Middle frontal gyrus (tissue), 1 donor: ENCODE results near the gene RPTOR.

Experiments
- DNase-seq: peaks from one replicate; pipeline ENCODE4 v3.0.0-alpha.2; 2015; ENCODE audit warnings: low spot score; ENCODE audit errors: extremely low spot score

RPTOR gene

GRCh38 chr17:80843741-80844156 lies 299.1 kb downstream of the RPTOR start:
- no peak for DNase-seq

DNA sequence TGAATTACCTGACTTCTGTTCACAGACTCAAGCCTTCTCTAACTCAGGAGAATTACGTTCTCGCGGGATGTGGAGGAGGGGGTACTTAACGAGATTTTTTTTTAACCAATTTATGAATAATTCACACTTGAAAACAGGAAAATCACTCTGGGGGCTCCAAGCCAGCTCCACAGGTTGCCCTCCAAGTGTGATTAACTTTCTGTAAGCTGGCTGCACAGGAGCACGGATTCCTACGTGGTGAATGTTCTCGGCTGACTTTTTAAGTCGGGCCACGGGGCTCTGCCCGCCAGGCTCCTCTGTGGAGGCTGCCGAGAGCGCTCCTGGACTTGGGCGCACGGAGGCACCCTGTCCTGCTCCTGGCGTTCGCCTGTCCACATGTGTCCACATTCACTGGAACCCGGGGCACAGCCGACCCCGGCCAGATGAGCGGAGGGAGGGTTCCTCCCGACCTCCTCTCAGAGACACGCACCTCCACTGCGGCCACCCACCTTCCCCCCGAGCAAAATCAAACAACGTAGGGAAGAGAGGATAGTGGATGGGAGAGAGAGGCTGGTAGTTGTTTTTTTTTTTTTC lies 299.9 kb downstream of the RPTOR start:
- no peak for DNase-seq

GRCh38 chr17:80845069-80845862 lies 300.6 kb downstream of the RPTOR start:
- DNase-seq = no peak

GRCh38 chr17:80845863-80846671 lies 301.4 kb downstream of the RPTOR start:
- DNase-seq = no peak

GRCh38 chr17:80846932-80847331 lies 302.3 kb downstream of the RPTOR start:
- no peak for DNase-seq

DNA sequence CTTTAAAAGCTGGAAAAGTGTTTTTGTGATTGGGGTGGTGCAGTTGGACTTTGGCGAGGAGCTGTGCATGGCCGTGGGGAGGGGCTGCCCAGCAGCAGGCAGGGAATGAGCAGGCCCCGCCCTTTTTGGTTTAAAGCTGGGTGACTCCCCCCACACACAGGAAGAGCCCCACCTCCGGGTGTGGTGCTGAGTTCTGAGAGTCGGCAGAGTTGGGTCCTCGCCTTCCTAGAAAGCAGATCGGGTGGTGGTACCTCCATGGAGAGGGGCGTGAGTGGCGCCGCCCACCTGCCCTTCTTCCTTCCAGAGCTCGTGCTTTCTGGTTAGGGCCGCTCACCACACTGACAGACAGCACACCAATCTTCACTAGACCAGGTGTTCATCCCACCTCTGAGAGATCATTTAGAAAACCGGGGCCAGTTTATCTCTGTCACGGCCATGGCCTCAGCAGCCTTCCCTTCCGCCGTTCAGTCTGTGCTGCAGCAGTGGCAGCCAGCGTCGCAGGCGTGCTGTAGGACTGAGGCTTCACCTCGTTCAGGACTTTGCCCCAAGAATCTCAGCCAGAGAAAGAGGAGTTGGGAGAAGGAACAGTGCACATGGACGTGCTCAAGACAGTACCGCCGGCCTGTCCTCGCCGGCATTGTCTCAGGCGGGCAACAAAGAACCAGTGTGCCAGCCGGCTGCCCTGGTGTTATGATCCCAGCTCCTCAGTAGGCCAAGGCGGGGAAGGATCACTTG lies 303.0 kb downstream of the RPTOR start:
- DNase-seq = no peak

GRCh38 chr17:80848449-80849102 lies 303.9 kb downstream of the RPTOR start:
- DNase-seq = no peak

GRCh38 chr17:80849119-80849518 lies 304.5 kb downstream of the RPTOR start:
- no peak for DNase-seq

DNA sequence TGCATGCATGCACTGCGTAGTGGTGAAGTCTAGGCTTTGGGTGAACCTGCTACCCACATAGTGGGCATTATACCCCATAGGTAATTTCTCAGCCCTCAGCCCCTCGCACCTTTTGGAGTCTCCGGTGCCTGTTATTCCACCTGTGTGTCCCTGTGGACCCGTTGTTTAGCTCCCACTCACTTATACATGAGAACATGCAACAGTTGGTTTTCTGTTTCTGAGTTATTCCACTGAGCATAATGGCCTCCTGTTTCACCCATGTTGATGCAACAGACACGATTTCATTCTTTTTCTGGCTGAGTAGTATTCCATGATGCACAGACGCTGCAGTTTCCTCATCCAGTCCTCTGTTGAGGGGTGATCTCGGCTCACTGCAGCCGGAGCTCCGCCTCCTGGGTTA lies 305.5 kb downstream of the RPTOR start:
- DNase-seq = no peak

DNA sequence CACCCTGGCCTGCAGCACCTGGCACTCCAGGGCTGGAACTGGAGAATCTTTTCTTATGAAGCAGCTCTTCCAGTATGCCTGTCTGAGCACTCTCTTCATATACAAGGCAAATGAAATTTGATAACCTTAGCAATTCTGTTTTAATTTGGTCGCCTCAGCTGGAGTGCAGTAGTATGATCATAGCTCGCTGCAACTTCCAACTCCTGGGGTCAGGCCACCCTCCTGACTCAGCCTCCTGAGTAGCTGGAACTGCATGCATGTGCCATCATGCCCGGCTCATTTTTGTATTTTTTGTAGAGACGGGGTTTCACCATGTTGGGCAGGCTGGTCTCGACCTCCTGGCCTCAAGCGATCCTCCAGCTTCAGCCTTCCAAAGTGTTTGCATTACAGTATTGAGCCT lies 306.2 kb downstream of the RPTOR start:
- DNase-seq = no peak

GRCh38 chr17:80851277-80851925 lies 306.8 kb downstream of the RPTOR start:
- no peak for DNase-seq

DNA sequence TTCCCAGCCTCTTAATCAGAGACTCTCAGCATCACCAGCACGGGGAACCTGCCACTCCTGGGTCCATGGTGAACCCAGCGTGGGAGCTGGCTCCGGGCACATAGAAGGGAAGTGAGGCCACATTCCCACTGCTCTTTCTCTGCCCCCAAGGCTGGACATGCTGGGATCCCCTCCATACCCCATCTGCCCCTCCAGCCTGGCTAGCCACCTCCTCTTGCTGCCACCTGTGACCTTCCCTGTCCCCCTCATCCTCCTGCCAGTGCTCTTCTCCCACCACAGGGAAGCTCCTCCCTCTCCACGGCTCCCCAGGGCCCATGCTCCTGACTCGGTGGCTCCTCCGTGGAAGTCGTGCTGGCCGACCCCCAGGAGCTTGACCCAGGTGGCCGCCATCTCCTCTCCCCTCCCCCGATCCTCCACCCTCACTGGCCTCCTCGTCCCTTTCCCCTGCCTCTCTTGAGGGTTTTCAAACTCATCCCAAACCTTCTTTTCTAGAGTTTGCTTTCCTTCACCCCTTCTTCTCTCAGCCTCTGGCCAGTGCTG lies 307.9 kb downstream of the RPTOR start:
- no peak for DNase-seq

DNA sequence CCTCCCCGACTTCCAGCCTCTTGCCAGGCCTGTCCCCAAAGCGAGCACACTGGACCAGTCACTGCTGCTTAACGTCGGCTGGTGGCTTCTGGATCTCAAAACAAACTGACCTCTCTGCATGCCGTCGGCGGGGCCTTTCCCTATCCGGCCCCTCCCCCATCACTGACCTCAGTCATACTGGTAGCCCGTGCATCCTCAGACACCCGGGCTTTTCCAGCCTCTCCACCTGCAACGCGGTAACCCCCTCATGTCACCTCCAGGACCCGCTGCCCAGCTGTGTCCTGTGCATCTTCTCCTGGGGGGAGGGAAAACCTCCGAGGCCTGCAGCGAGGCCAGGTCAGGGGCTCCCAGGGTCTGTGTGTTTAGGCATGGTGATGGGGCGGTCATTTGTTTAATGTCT lies 308.4 kb downstream of the RPTOR start:
- no peak for DNase-seq

DNA sequence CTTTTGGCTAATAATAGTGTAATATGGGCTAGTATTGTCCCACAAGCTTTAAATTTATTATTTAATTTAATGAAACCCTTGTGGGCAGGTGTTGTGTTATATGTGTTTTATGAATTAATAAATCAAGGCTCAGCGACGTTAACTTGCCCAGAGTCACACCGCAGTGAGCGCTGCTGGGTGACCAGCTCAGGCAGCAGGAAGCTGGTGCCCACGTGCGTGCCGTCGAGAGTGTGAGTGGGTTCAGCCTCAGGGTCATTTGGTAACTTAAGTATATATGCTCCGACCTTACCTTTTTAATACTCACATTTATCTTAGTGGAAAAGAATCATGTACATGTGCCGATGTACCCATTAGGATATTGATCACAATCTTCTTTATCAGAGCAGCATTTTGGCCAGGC lies 309.6 kb downstream of the RPTOR start:
- DNase-seq = no peak

DNA sequence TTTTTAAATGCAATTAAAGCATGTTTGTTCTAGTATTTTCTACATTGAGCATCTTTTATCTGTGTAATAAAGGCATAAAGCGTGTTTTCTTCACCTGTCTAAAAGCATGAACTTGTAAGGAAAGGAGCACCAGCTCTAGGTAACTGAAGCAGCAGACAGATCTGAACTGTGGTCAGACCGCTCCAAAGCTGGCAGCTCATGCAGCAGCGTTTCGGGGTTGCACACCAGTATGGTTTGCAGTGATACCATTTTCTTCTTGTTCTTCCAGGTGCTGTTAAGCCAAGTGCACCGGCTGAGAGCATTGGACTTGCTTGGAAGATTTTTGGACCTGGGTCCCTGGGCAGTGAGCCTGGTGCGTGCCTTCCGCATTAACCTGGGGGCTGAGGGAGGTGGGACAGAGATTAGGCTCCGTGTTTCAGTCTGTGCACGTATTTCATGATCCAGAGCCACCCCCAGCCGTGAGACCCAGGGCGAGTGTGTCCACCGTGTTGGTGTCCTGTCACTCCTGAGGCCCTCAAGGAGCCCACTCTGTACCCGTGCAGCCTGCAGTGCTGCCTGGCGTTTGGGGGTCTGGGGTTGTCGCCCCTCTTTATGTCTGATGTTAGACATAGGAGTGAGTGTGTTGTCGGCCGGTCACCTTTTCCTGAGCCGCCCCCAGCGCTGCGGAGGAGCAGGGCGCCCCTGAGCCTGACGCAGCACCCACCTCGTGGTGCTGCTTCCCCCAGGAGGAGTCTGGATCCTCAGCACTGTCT lies 310.7 kb downstream of the RPTOR start:
- DNase-seq = no peak

- DNase-seq = no peak
Measured at GRCh38 chr17:80855948-80856862, 311.6 kb downstream of the RPTOR start.

DNA sequence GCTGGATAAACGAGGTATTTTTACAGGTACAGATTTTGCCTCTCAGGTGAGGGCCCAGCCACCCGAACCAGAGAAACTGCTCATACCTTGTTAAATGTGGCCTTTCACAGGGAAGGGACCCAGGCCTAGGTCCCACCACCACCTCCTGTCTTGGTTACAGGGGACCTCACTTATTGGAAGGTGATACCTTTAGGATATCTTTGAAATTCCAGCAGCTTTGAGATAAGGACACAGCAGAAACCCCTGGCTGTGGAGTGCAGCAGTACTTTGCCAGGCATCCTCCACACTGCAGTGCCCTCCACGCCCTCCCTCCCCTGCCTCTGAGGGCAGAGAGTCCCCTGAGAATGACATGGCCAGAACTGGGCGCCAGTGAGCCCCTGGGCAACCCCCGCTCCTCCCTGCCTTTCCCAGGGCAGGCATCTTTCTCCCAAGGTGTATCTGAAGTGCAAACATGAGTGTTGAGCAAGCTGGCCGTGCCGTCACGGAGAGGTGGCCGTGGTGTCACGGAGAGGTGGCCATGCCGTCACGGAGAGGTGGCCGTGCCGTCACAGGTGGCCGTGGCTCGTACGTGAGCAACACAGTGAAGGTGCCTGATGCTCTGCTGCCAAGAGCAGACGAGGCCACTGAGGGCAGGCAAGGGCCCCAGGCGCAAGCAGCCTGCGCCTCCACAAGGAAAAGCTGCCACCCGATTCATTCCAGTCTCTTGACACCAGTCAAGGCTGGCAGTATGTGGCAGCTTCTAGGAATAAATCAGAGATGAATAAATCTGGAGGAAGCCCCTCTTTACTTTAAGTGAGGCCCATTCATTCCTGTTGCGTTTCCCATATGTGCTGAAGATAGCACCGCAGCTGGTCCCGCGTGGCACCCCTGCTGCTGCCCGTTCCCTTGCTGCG lies 312.5 kb downstream of the RPTOR start:
- no peak for DNase-seq
